GM23338 (cell line): Measurements from ENCODE around the gene SELP. TPM values are rescaled to one million over a fixed set of nuclear protein-coding genes. Genes with fewer than 3 reads are reported as not detected.

Source experiments
- CREB1 ChIP-seq: fragments of 250-450 bp; sonication (Bioruptor Pico); IDR thresholded peaks from 2 replicates; pipeline ENCODE4 v1.5.0; 2020; ENCODE audit warnings: low read depth, mild to moderate bottlenecking, moderate library complexity
- CTCF ChIP-seq, 2 experiments: fragments of 200-600 bp in 1 of 2; sonication (generic) in 1 of 2; conservative IDR thresholded peaks; 2 replicates each; pipeline versions ENCODE4 v1.5.1 to v1.6.1; 2016 to 2017; ENCODE audit warnings: antibody characterized with exemption in 2 of 2, low read depth in 2 of 2, mild to moderate bottlenecking in 2 of 2, moderate library complexity in 1 of 2
- ETS1 ChIP-seq: IDR thresholded peaks from 2 replicates; pipeline ENCODE4 v1.6.1; 2016; ENCODE audit warnings: antibody characterized with exemption
- EZH2phosphoT487 ChIP-seq: fragments of 200-600 bp; sonication (generic); IDR thresholded peaks from one replicate; pipeline ENCODE4 v1.8.1; 2018; ENCODE audit warnings: antibody characterized with exemption; ENCODE audit not compliant: unreplicated experiment
- JUNB ChIP-seq: IDR thresholded peaks from one replicate; pipeline ENCODE4 v1.6.1; 2016; ENCODE audit warnings: antibody characterized with exemption; ENCODE audit not compliant: unreplicated experiment
- POLR2AphosphoS5 ChIP-seq: IDR thresholded peaks from 2 replicates; pipeline ENCODE4 v1.6.1; 2016; ENCODE audit warnings: antibody characterized with exemption, low read depth
- REST ChIP-seq: IDR thresholded peaks from one replicate; pipeline ENCODE4 v1.6.1; 2018; ENCODE audit warnings: antibody characterized with exemption; ENCODE audit not compliant: unreplicated experiment
- STAT1 ChIP-seq: IDR thresholded peaks from one replicate; pipeline ENCODE4 v1.6.1; 2016; ENCODE audit warnings: antibody characterized with exemption; ENCODE audit not compliant: unreplicated experiment
- ZNF114 ChIP-seq: fragments of 250-450 bp; sonication (Bioruptor Pico); IDR thresholded peaks from 2 replicates; pipeline ENCODE4 v1.5.0; 2020; ENCODE audit warnings: mild to moderate bottlenecking, moderate library complexity
- ZNF462 ChIP-seq: fragments of 250-450 bp; sonication (Bioruptor Pico); IDR thresholded peaks from 2 replicates; pipeline ENCODE4 v1.5.0; 2020; ENCODE audit warnings: mild to moderate bottlenecking, moderate library complexity
- polyA plus RNA-seq: library from polyadenylated mRNA; unstranded; fragments of >200 nt; fragmentation: Nextera tagmentation; extraction: Ambion mirVana; gene quantifications from 2 replicates; pipeline ENCODE4 v1.2.1, GENCODE V29; 2016
- total RNA-seq: library from RNA; depleted of rRNA; stranded (reverse); fragments of >200 nt; shearing (Covaris generic); gene quantifications from 2 replicates; pipeline ENCODE4 v1.2.3, GENCODE V29; 2014

SELP gene
- total and polyA plus RNA-seq, 2 experiments from 2014 or later: not detected

GRCh38 chr1:169586067-169586394, 43.9 kb downstream of the SELP start (continued):
- TF ChIP-seq ZNF462 (CRISPR knock-in tag) (no peak), ZNF114 (CRISPR knock-in tag) (no peak), REST (no peak), POLR2AphosphoS5 (no peak), JUNB (no peak), ETS1 (no peak), CTCF (conservative IDR thresholded peaks at IDR 0.05; ENCODE audit: low read depth in 2 of 2) (no peak), CREB1 (CRISPR knock-in tag) (no peak), EZH2phosphoT487 (no peak), STAT1 (no peak)
